ENCODE results near the gene GLCE.

DNA sequence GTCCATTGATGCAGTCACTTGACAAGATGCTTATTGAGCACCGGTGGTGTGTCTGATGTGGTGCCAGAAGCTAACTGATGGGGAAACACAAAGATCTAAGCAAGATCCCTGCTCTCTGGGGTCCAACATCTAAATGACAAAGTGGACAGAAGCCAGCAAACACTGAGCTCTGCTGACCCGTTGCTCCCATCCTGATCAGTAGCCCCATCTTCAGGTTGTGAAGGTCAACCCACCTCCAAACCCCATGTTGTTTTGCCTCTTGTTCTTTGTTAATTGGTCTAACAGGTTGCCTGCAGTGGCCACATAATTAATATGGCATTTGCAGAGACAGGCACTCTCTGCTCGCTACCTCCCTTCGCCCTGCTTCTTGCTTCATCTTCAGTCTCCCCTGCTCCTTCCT, 21.5 kb upstream of the GLCE start:
- TF ChIP-seq GATA2 (IDR thresholded peaks at IDR 0.05; ENCODE audit: low read depth, low read length) (no peak), GATA3 (IDR thresholded peaks at IDR 0.05; ENCODE audit: low read depth, low read length) (no peak)

Data from SH-SY5Y (cell line).